Neuronal stem cell (in vitro differentiated cells): ENCODE measurements around the gene MAP9.

Source experiments
- DNase-seq: peaks from one replicate; pipeline ENCODE4 v3.0.0-alpha.2; 2013; ENCODE audit warnings: low spot score
- H2AFZ ChIP-seq: one replicate; pipeline ENCODE4 v1.6.1; 2013; ENCODE audit warnings: mild to moderate bottlenecking, low read length, inconsistent platforms
- H2AK5ac ChIP-seq: 2 replicates; pipeline ENCODE4 v1.6.1; 2013; ENCODE audit warnings: low read depth, mild to moderate bottlenecking, inconsistent platforms, low read length, moderate library complexity, mixed read lengths
- H2BK120ac ChIP-seq: 2 replicates; pipeline ENCODE4 v1.6.1; 2013; ENCODE audit warnings: low read depth, mild to moderate bottlenecking, inconsistent platforms, low read length, moderate library complexity, mixed read lengths
- H2BK12ac ChIP-seq: one replicate; pipeline ENCODE4 v1.6.1; 2013; ENCODE audit warnings: low read length, inconsistent platforms
- H2BK15ac ChIP-seq: 2 replicates; pipeline ENCODE4 v1.6.1; 2013; ENCODE audit warnings: mild to moderate bottlenecking, low read length, inconsistent platforms, mixed read lengths
- H2BK5ac ChIP-seq: one replicate; pipeline ENCODE4 v1.6.1; 2013; ENCODE audit warnings: inconsistent platforms, mild to moderate bottlenecking, low read length, moderate library complexity
- H3K14ac ChIP-seq: one replicate; pipeline ENCODE4 v1.6.1; 2013; ENCODE audit warnings: low read length, inconsistent platforms
- H3K18ac ChIP-seq: 2 replicates; pipeline ENCODE4 v1.6.1; 2013; ENCODE audit warnings: low read length, inconsistent platforms
- H3K23ac ChIP-seq: 2 replicates; pipeline ENCODE4 v1.6.1; 2013; ENCODE audit warnings: low read depth, mild to moderate bottlenecking, mixed read lengths, low read length, inconsistent platforms; ENCODE audit not compliant: poor library complexity
- H3K27ac ChIP-seq: replicated peaks from 3 replicates; pipeline ENCODE4 v1.5.1; 2013; ENCODE audit warnings: low read length, inconsistent platforms
- H3K27me3 ChIP-seq, 3 experiments: 2 replicates each; pipeline ENCODE4 v1.6.1; 2013; ENCODE audit warnings: low read length in 3 of 3, mild to moderate bottlenecking in 2 of 3, inconsistent platforms in 1 of 3, low read depth in 1 of 3, mixed read lengths in 1 of 3, moderate library complexity in 1 of 3; ENCODE audit not compliant: control insufficient read depth in 3 of 3, insufficient read depth in 3 of 3
- H3K36me3 ChIP-seq, 2 donors: replicated peaks in 1 of 2; 2 replicates each; pipeline ENCODE4 v1.6.1; 2013; ENCODE audit warnings: low read length in 2 of 2; ENCODE audit not compliant: control insufficient read depth in 2 of 2, insufficient read depth in 2 of 2
- H3K4ac ChIP-seq: 2 replicates; pipeline ENCODE4 v1.6.1; 2013; ENCODE audit warnings: inconsistent platforms, mild to moderate bottlenecking, low read length, moderate library complexity
- H3K4me1 ChIP-seq, 2 donors: 1 replicate in 1 of 2; 2 replicates in 1 of 2; pipeline ENCODE4 v1.6.1; 2013; ENCODE audit warnings: low read length in 2 of 2, low read depth in 1 of 2; ENCODE audit not compliant: control insufficient read depth in 2 of 2, insufficient read depth in 1 of 2
- H3K4me2 ChIP-seq: one replicate; pipeline ENCODE4 v1.6.1; 2013; ENCODE audit warnings: mild to moderate bottlenecking, low read length, inconsistent platforms; ENCODE audit not compliant: insufficient read depth, poor library complexity, severe bottlenecking
- H3K4me3 ChIP-seq, 2 donors: 2 replicates each; pipeline ENCODE4 v1.5.1; 2013; ENCODE audit warnings: low read length in 2 of 2, mild to moderate bottlenecking in 2 of 2, inconsistent platforms in 1 of 2, moderate library complexity in 1 of 2
- H3K79me1 ChIP-seq: one replicate; pipeline ENCODE4 v1.6.1; 2013; ENCODE audit warnings: low read depth, mild to moderate bottlenecking, inconsistent platforms, low read length, moderate library complexity
- H3K9ac ChIP-seq: one replicate; pipeline ENCODE4 v1.6.1; 2013; ENCODE audit warnings: mild to moderate bottlenecking, low read depth, low read length, inconsistent platforms; ENCODE audit not compliant: poor library complexity
- H3K9me3 ChIP-seq, 2 donors: replicated peaks in 1 of 2; 2 replicates each; pipeline versions ENCODE3 to v1.6.1; 2013; ENCODE audit warnings: low read length in 2 of 2, mild to moderate bottlenecking in 2 of 2, inconsistent platforms in 1 of 2, low read depth in 1 of 2, mixed read lengths in 1 of 2, moderate library complexity in 1 of 2; ENCODE audit not compliant: control insufficient read depth in 2 of 2, insufficient read depth in 1 of 2
- H4K8ac ChIP-seq: one replicate; pipeline ENCODE4 v1.6.1; 2013; ENCODE audit warnings: low read depth, mild to moderate bottlenecking, inconsistent platforms, low read length, moderate library complexity
- H4K91ac ChIP-seq: one replicate; pipeline ENCODE4 v1.6.1; 2013; ENCODE audit warnings: low read length, low read depth, mild to moderate bottlenecking, inconsistent platforms; ENCODE audit not compliant: poor library complexity
- WGBS, 2 donors: extraction: QIAGEN DNeasy Blood & Tissue Kit; methylation state at CpG; one replicate each; pipeline ENCODE4 v1.1.7; 2013; ENCODE audit warnings: missing lambda C conversion rate in 2 of 2, mixed read lengths in 1 of 2; ENCODE audit not compliant: insufficient read length in 2 of 2, insufficient replicate concordance in 1 of 2; ENCODE audit errors: extremely low coverage in 2 of 2; 5-methylcytosine and 5-hydroxymethylcytosine counted together

Gene MAP9

DNA sequence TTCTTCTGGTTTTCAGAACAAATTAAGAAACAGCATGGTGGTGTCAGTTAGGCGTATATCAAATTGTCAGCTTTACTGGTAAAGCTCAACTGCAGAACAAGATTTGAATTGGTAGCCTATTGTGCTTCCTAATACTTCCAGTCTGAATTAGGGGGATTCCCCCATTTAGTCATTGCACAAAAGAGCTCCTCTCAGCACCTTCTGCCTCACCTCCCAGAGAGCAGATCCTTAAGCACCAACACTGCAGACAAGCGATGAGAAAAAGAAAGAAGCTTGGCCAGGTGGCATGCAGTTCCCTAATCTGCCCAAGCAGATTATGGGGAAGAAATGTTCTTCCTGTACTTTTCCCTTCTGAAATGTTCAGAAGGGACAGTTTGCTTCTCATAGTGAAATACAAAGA is 9.2 kb downstream of the MAP9 start:
- no peak overlapping the region for H3K9ac ChIP-seq
- no CpG with 5 or more reads among the region's 2 CpGs for WGBS, 2 donors
- H2AFZ ChIP-seq, result no peak overlapping the region
- no peaks in the 10 kb centered on the region for H3K79me1 ChIP-seq
- no peak overlapping the region for H3K4me3 ChIP-seq
- no peak overlapping the region for H3K4ac ChIP-seq
- H2BK5ac ChIP-seq, result no peak overlapping the region
- no peaks in the 10 kb centered on the region for H3K9me3 ChIP-seq
- no peak for DNase-seq
- no peak overlapping the region for H3K14ac ChIP-seq
- H3K4me2 ChIP-seq, result no peak overlapping the region
- no peak overlapping the region for H3K18ac ChIP-seq
- H2BK15ac ChIP-seq, result no peak overlapping the region
- peaks cover under 1 to 33% of the 10 kb centered on the region in 2 donors for H3K36me3 ChIP-seq
- no peak overlapping the region for H4K8ac ChIP-seq
- H3K27me3 ChIP-seq, result no peaks in the 10 kb centered on the region
- no peak overlapping the region for H3K23ac ChIP-seq
- no peak overlapping the region for H2BK120ac ChIP-seq
- no peak overlapping the region for H2BK12ac ChIP-seq
- no peak overlapping the region for H4K91ac ChIP-seq
- no peak overlapping the region for H3K27ac ChIP-seq
- H2AK5ac ChIP-seq, result no peak overlapping the region
- no peaks in the 10 kb centered on the region for H3K4me1 ChIP-seq

DNA sequence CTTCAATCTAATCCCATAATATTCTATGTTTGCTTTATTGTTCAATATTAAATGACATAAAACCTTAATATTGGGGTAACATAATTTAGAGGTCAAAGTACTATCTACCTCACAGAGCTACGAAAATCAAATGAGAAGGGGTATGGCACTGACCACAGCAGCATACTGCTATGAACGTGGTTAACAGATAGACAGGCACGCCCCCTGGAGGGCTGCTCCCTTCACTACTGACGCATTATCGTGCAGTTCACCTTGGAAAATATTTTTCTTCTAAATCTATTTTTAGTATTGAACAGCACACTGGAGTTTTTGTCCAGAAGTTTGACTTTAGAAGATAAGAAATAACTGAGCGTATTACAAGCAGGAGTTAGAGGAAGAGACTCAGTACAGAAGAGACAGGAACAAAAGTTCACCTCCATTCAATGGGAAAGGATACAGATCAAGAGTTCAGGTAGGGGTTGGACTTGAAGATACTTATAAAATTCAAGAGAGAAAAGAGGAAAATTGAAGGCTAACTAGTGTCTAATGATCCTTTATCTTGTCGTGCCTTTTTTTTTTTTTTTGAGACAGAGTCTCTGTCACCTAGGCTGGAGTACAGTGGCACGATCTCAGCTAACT is 22.7 kb downstream of the MAP9 start:
- no peak overlapping the region for H4K8ac ChIP-seq
- no peak overlapping the region for H3K4me3 ChIP-seq
- no peak overlapping the region for H3K4me2 ChIP-seq
- H2BK120ac ChIP-seq, result no peak overlapping the region
- no peak overlapping the region for H3K4ac ChIP-seq
- no peak overlapping the region for H3K27ac ChIP-seq
- no peaks in the 10 kb centered on the region for H3K79me1 ChIP-seq
- no peak overlapping the region for H3K23ac ChIP-seq
- no peak overlapping the region for H3K18ac ChIP-seq
- no peak overlapping the region for H2AFZ ChIP-seq
- whole genome bisulfite sequencing, 2 donors, result no CpG with 5 or more reads among the region's 8 CpGs
- no peak overlapping the region for H3K14ac ChIP-seq
- no peak overlapping the region for H2BK5ac ChIP-seq
- H2BK15ac ChIP-seq, result no peak overlapping the region
- H2AK5ac ChIP-seq, result no peak overlapping the region
- peaks cover 0 to 45% of the 10 kb centered on the region in 2 donors for H3K36me3 ChIP-seq
- H2BK12ac ChIP-seq, result no peak overlapping the region
- no peaks in the 10 kb centered on the region for H3K9me3 ChIP-seq
- H3K4me1 ChIP-seq, result no peaks in the 10 kb centered on the region
- no peak overlapping the region for H4K91ac ChIP-seq
- DNase-seq, result peak; percentile 48
- no peaks in the 10 kb centered on the region for H3K27me3 ChIP-seq
- no peak overlapping the region for H3K9ac ChIP-seq

DNA sequence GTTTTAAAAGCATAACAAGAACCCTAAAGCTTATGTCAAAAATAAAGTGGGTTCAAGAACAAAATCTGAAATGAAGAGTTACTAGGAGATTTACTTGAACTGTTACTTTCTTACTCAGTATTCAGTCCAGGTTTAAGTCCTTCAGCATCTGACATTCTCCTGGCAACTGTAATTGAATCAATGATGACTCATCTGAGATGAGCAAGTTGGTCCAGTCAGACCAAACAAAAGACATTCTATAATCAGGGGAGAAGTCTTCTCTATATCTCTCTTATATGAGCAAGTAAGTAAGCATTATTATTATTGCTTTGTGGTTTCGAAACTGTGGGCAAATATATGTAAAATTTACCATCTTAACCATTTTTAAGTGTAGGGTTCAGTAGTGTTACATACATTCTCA is 34.6 kb downstream of the MAP9 start:
- H3K4me2 ChIP-seq, result no peak overlapping the region
- H4K8ac ChIP-seq, result no peak overlapping the region
- no peak overlapping the region for H2AK5ac ChIP-seq
- no peak overlapping the region for H2AFZ ChIP-seq
- no peak overlapping the region for H3K23ac ChIP-seq
- no peak overlapping the region for H3K18ac ChIP-seq
- no peak overlapping the region for H3K9ac ChIP-seq
- H4K91ac ChIP-seq, result no peak overlapping the region
- H3K27ac ChIP-seq, result no peak overlapping the region
- H3K36me3 ChIP-seq, result peaks cover 0 to 15% of the 10 kb centered on the region in 2 donors
- no peak overlapping the region for H3K14ac ChIP-seq
- H3K9me3 ChIP-seq, result no peaks in the 10 kb centered on the region
- no peak overlapping the region for H2BK120ac ChIP-seq
- H3K4me1 ChIP-seq, result no peaks in the 10 kb centered on the region
- H3K79me1 ChIP-seq, result no peaks in the 10 kb centered on the region
- DNase-seq, result no peak
- H3K4me3 ChIP-seq, result no peak overlapping the region
- H2BK5ac ChIP-seq, result no peak overlapping the region
- WGBS, 2 donors, result no CpG with 5 or more reads among the region's 1 CpG
- no peaks in the 10 kb centered on the region for H3K27me3 ChIP-seq
- H2BK15ac ChIP-seq, result no peak overlapping the region
- H2BK12ac ChIP-seq, result no peak overlapping the region
- no peak overlapping the region for H3K4ac ChIP-seq

DNA sequence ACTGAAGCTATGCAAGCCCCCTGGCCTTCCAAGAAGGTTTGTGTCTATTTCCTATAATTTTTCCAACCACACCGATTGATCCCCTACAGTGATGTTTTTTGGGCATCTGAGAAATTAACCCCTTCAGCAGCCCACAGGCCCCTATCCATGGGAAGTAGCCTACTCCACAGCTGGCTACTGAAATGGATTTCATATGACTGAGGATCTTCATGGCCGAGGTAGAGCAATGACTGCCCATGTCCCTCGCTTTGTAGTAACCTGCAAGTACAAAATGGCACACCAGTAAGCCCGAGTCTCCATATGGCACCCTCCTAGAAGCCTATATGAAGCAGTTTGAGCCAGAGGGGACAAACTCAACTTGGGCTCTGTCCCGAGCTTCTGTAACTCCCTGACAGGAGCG is 36.8 kb downstream of the MAP9 start:
- Histone ChIP-seq H3K79me1 (no peaks in the 10 kb centered on the region), H3K23ac (no peak overlapping the region), H2BK15ac (no peak overlapping the region), H3K9ac (no peak overlapping the region), H3K4me2 (no peak overlapping the region), H2AFZ (no peak overlapping the region), H2BK120ac (no peak overlapping the region), H3K4ac (no peak overlapping the region), H3K27ac (no peak overlapping the region), H3K18ac (no peak overlapping the region), H3K14ac (no peak overlapping the region), H2BK5ac (no peak overlapping the region), H2AK5ac (no peak overlapping the region), H3K9me3 (no peaks in the 10 kb centered on the region), H4K91ac (no peak overlapping the region), H2BK12ac (no peak overlapping the region), H3K27me3 (no peaks in the 10 kb centered on the region), H4K8ac (no peak overlapping the region), H3K4me3 (no peak overlapping the region), H3K36me3 (no peaks in the 10 kb centered on the region), H3K4me1 (no peaks in the 10 kb centered on the region)
- WGBS, 2 donors, result no CpG with 5 or more reads among the region's 6 CpGs
- DNase-seq, result no peak
